ENCODE results near the gene SPACA6. TPM values are rescaled to one million over a fixed set of nuclear protein-coding genes. Genes with fewer than 3 reads are reported as not detected.
"Not testable (repeated sequence)": the region's sequence is repeated elsewhere in the genome, so short reads cannot be mapped to it uniquely, and the experiment has no call there.

SPACA6 gene, protein sequence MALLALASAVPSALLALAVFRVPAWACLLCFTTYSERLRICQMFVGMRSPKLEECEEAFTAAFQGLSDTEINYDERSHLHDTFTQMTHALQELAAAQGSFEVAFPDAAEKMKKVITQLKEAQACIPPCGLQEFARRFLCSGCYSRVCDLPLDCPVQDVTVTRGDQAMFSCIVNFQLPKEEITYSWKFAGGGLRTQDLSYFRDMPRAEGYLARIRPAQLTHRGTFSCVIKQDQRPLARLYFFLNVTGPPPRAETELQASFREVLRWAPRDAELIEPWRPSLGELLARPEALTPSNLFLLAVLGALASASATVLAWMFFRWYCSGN
- total RNA-seq (2022) (3.6 and 4.9 TPM in 2 replicates), Bru-seq, nascent RNA (percentile 55 among the genes with signal in this experiment), BruChase-seq, experiment 1, labeled RNA remaining after a 2-hour chase (percentile 52 among the genes with signal in this experiment), BruChase-seq, experiment 2, labeled RNA remaining after a 6-hour chase (percentile 51 among the genes with signal in this experiment)
- long read RNA-seq, partial matches to known transcripts: 0 of 1 reads
- long read RNA-seq, other reads (novel, unspliced or antisense): 0 of 1 reads

GRCh38 chr19:51693260-51693659 is at the start of gene SPACA6:
Gene SPACA6 (plus strand): TSS chr19:51693330. CDS start chr19:51693527, 197 bp downstream.
- no peak within 1 kb of the TSS for H3K27ac Mint-ChIP-seq (ENCODE audit: unreplicated experiment)
- H3K9me3 Mint-ChIP-seq (ENCODE audit: unreplicated experiment): no peaks in the 10 kb centered on the region
- H3K27me3 ChIP-seq (replicated peaks; ENCODE audit: control insufficient read depth, insufficient read depth, low read length): no peaks in the 10 kb centered on the region
- peaks cover 10% of the 10 kb centered on the region for H3K4me1 ChIP-seq
- peaks cover 7% of the 10 kb centered on the region for H3K36me3 Mint-ChIP-seq (ENCODE audit: insufficient read depth, unreplicated experiment)
- no peak within 1 kb of the TSS for H3K4me3 ChIP-seq (ENCODE audit: low read depth, low read length)
- DNase-seq: no peak
- ChIA-PET POLR2A (no interaction called here), CTCF (no interaction called here)
- intact Hi-C loops (cut with micrococcal nuclease; ENCODE audit: unreplicated experiment): no loop called here
- H3K9me3 ChIP-seq: no peaks in the 10 kb centered on the region
- no peak within 1 kb of the TSS for H3K4me3 Mint-ChIP-seq (ENCODE audit: unreplicated experiment)
- no peaks in the 10 kb centered on the region for H3K27me3 Mint-ChIP-seq (ENCODE audit: insufficient read depth, unreplicated experiment)
- BruUV-seq (replicated peaks): no TSS peak
- TF ChIP-seq CTCF (IDR thresholded peaks at IDR 0.05; ENCODE audit: insufficient read depth in 1 of 2, low read depth in 1 of 2, low read length in 1 of 2, severe bottlenecking in 1 of 2, unreplicated experiment in 1 of 2): no peak
- peaks cover 17% of the 10 kb centered on the region for H3K4me1 Mint-ChIP-seq (ENCODE audit: low read depth, unreplicated experiment)
- H3K36me3 ChIP-seq (ENCODE audit: control insufficient read depth, insufficient read depth, low read length): no peaks in the 10 kb centered on the region

DNA sequence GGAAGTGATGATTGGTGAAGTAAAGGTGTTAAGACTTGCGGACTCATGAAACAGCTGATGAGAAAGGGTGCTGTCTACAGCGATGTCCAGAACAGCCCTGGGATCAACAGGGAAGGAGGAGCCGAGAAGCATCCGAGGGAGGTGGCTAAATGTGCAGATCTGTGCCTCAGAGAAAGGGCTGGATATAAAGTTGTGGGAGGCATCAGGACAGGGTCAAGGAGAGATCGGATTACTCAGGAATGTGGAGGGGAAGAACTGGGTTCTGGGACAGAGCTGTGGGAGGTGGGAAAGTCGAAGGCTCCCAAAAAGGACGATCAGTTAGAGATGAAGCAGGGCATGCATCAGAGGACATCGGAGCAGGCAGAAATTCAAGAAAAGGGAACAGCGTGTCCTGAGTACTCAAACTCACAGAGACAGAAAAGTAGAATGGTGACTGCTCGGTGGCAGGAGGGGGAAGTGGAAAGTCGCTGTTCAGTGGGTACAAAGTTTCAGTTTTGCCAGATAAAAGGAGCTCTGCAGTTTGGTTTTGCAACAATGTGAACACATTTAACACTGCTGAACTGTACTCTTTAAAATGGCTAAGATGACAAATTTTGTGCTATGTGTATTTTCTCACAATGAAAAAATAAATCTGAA is 48.4 kb upstream of the SPACA6 start:
- no peaks in the 10 kb centered on the region for H3K9me3 Mint-ChIP-seq (ENCODE audit: unreplicated experiment)

GRCh38 chr19:51646730-51647129 is 46.4 kb upstream of the SPACA6 start, which contains the start of gene SIGLEC14:
Gene SIGLEC14 (minus strand): TSS chr19:51646825. CDS start chr19:51646759, 66 bp downstream.
- CTCF ChIA-PET; H3K27me3 ChIP-seq (replicated peaks; ENCODE audit: control insufficient read depth, insufficient read depth, low read length); H3K9me3 ChIP-seq; H3K4me3 Mint-ChIP-seq (ENCODE audit: unreplicated experiment); H3K4me3 ChIP-seq (ENCODE audit: low read depth, low read length); POLR2A ChIA-PET; BruUV-seq (replicated peaks); H3K36me3 Mint-ChIP-seq (ENCODE audit: insufficient read depth, unreplicated experiment); H3K4me1 ChIP-seq; H3K9me3 Mint-ChIP-seq (ENCODE audit: unreplicated experiment); H3K36me3 ChIP-seq (ENCODE audit: control insufficient read depth, insufficient read depth, low read length); H3K27ac Mint-ChIP-seq (ENCODE audit: unreplicated experiment); intact Hi-C loops (cut with micrococcal nuclease; ENCODE audit: unreplicated experiment); DNase-seq; H3K4me1 Mint-ChIP-seq (ENCODE audit: low read depth, unreplicated experiment): not testable (repeated sequence)
- H3K27me3 Mint-ChIP-seq (ENCODE audit: insufficient read depth, unreplicated experiment): peaks cover 16% of the 10 kb centered on the region

More for the DNA sequence above, 48.4 kb upstream of the SPACA6 start:
- 0 out of 2 replicates have a peak, but pooled peaks cover 3% of the 10 kb centered on the region for H3K4me1 ChIP-seq
- intact Hi-C loops (cut with micrococcal nuclease; ENCODE audit: unreplicated experiment): no loop called here
- CTCF ChIA-PET: interaction anchor here (0.9 to 1.2 kb wide), 2 partner anchors 12 to 16 kb away, joined by 3 read pairs; no protein-coding TSS in a partner anchor
- Mint-ChIP-seq H3K36me3 (ENCODE audit: insufficient read depth, unreplicated experiment) (no peaks in the 10 kb centered on the region), H3K4me3 (ENCODE audit: unreplicated experiment) (no peak overlapping the region), H3K4me1 (ENCODE audit: low read depth, unreplicated experiment) (peaks cover 7% of the 10 kb centered on the region), H3K27ac (ENCODE audit: unreplicated experiment) (no peak overlapping the region), H3K27me3 (ENCODE audit: insufficient read depth, unreplicated experiment) (peaks cover 17% of the 10 kb centered on the region)
- H3K27me3 ChIP-seq (replicated peaks; ENCODE audit: control insufficient read depth, insufficient read depth, low read length): no peaks in the 10 kb centered on the region
- POLR2A ChIA-PET: no interaction called here
- no peak for TF ChIP-seq CTCF (IDR thresholded peaks at IDR 0.05; ENCODE audit: insufficient read depth in 1 of 2, low read depth in 1 of 2, low read length in 1 of 2, severe bottlenecking in 1 of 2, unreplicated experiment in 1 of 2)
- H3K36me3 ChIP-seq (ENCODE audit: control insufficient read depth, insufficient read depth, low read length): no peaks in the 10 kb centered on the region
- DNase-seq: no peak
- no peaks in the 10 kb centered on the region for H3K9me3 ChIP-seq
- BruUV-seq (replicated peaks): no TSS peak
- no peak overlapping the region for H3K4me3 ChIP-seq (ENCODE audit: low read depth, low read length)
